Lung (tissue), 12 donors: Measurements from ENCODE around the gene KRTAP4-12. TPM values are rescaled to one million over a fixed set of nuclear protein-coding genes. Genes with fewer than 3 reads are reported as not detected.

Experiments
- ATAC-seq: fragments of 200-7000 bp; cut with Tn5 transposase; one replicate; pipeline ENCODE4 v1.9.1; 2020; ENCODE audit warnings: moderate number of reproducible peaks; ENCODE audit not compliant: insufficient read depth, low FRiP score
- DNase-seq, 3 donors: peaks; one replicate each; pipeline ENCODE4 v3.0.0-alpha.2; 2013 to 2017
- H3K27ac ChIP-seq, 2 donors: one replicate each; pipeline ENCODE4 v1.5.1; 2013; ENCODE audit warnings: mild to moderate bottlenecking in 2 of 2, moderate library complexity in 2 of 2, control low read depth in 1 of 2, inconsistent platforms in 1 of 2, low read depth in 1 of 2, low read length in 1 of 2
- H3K27me3 ChIP-seq, 3 donors: one replicate each; pipeline ENCODE4 v1.5.1; 2013; ENCODE audit warnings: low read length in 2 of 3; ENCODE audit not compliant: control insufficient read depth in 3 of 3, insufficient read depth in 3 of 3
- H3K36me3 ChIP-seq, 4 donors: one replicate each; pipeline ENCODE4 v1.5.1; 2013; ENCODE audit warnings: low read length in 4 of 4, mild to moderate bottlenecking in 1 of 4, moderate library complexity in 1 of 4; ENCODE audit not compliant: control insufficient read depth in 4 of 4, insufficient read depth in 4 of 4
- H3K4me1 ChIP-seq, 5 donors: one replicate each; pipeline ENCODE4 v1.5.1; 2013; ENCODE audit warnings: low read length in 5 of 5, mild to moderate bottlenecking in 2 of 5, moderate library complexity in 1 of 5; ENCODE audit not compliant: control insufficient read depth in 5 of 5, insufficient read depth in 5 of 5
- H3K4me3 ChIP-seq: one replicate; pipeline ENCODE4 v1.5.1; 2013; ENCODE audit warnings: mild to moderate bottlenecking, control low read depth, moderate library complexity
- H3K9ac ChIP-seq, 2 donors: one replicate each; pipeline ENCODE4 v1.5.1; 2013; ENCODE audit warnings: low read length in 2 of 2, control low read depth in 1 of 2; ENCODE audit not compliant: insufficient read depth in 1 of 2
- H3K9me3 ChIP-seq, 4 donors: one replicate each; pipeline ENCODE4 v1.5.1; 2013; ENCODE audit warnings: low read length in 3 of 4, mild to moderate bottlenecking in 1 of 4, moderate library complexity in 1 of 4; ENCODE audit not compliant: control insufficient read depth in 4 of 4, insufficient read depth in 3 of 4
- WGBS, 2 donors: extraction: QIAGEN DNeasy Blood & Tissue Kit; methylation state at CpG; one replicate each; pipeline ENCODE4 v1.1.7; 2013; 5-methylcytosine and 5-hydroxymethylcytosine counted together
- polyA plus RNA-seq, 2 donors: library from polyadenylated mRNA; stranded (reverse); fragments of 200-250 nt; gene quantifications; one replicate each; pipeline ENCODE4 v1.2.1, GENCODE V29; 2013
- total RNA-seq, 2 donors: library from RNA; depleted of rRNA in 1 of 2; stranded (reverse); fragments of >200 nt in 1 of 2; gene quantifications; one replicate each; pipeline ENCODE4 v1.2.1, GENCODE V29; 2014 to 2021
- TF ChIP-seq, protein P1 (sequence below): IDR thresholded peaks from 2 replicates; pipeline ENCODE4 v1.5.1; 2012; ENCODE audit warnings: mild to moderate bottlenecking; ENCODE audit errors: control extremely low read depth, extremely low read depth
- donor health status: control.
- donor health status: control.
- donor health status: Bipolar disorder and iron deficiency.
- donor health status: healthy.
- donor health status: DM: yes; HTN: yes; CAD: no.

The KRTAP4-12 gene
- total and polyA plus RNA-seq, 4 donors, result not detected

DNA sequence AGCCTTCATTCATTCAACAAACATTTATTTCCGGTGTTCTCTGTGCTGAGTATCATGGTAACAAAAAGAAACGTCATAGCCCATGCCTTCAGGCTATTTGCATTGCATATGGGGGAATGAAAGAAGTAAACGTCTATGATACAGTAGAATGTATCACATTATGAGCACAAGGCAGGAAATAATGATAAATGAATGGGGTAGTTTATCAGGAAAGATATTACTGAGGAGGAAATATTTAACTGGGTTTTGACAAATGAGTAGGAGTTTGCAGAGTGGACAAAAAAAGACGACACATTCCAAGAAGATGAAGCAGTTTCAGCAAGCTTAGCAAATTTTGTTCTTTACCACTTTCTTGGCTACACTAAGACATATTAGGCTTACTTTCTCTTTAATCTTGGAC, 41.4 kb downstream of the KRTAP4-12 start:
- H3K4me1 ChIP-seq, result no peaks in the 10 kb centered on the region
- H3K27ac ChIP-seq, result no peak overlapping the region
- no peaks in the 10 kb centered on the region for H3K36me3 ChIP-seq
- no peak for DNase-seq
- H3K27me3 ChIP-seq, result no peaks in the 10 kb centered on the region
- TF ChIP-seq, protein P1, sequence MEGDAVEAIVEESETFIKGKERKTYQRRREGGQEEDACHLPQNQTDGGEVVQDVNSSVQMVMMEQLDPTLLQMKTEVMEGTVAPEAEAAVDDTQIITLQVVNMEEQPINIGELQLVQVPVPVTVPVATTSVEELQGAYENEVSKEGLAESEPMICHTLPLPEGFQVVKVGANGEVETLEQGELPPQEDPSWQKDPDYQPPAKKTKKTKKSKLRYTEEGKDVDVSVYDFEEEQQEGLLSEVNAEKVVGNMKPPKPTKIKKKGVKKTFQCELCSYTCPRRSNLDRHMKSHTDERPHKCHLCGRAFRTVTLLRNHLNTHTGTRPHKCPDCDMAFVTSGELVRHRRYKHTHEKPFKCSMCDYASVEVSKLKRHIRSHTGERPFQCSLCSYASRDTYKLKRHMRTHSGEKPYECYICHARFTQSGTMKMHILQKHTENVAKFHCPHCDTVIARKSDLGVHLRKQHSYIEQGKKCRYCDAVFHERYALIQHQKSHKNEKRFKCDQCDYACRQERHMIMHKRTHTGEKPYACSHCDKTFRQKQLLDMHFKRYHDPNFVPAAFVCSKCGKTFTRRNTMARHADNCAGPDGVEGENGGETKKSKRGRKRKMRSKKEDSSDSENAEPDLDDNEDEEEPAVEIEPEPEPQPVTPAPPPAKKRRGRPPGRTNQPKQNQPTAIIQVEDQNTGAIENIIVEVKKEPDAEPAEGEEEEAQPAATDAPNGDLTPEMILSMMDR, result no peak
- no peak overlapping the region for H3K9ac ChIP-seq
- 49 to 67% methylated on average over 4 of the region's 4 CpGs for WGBS, 2 donors
- no peak for ATAC-seq
- no peaks in the 10 kb centered on the region for H3K9me3 ChIP-seq
- H3K4me3 ChIP-seq, result no peak overlapping the region

- H3K9me3 ChIP-seq, result peaks cover 0 to 2% (median 0%) of the 10 kb centered on the region in 4 donors
- no peak for ATAC-seq
- TF ChIP-seq, protein P1, result no peak
- H3K27me3 ChIP-seq, result peaks cover 0 to 3% (median 0%) of the 10 kb centered on the region in 3 donors
- H3K36me3 ChIP-seq, result no peaks in the 10 kb centered on the region
- H3K4me3 ChIP-seq, result no peak overlapping the region
- DNase-seq, result no peak
- no peaks in the 10 kb centered on the region for H3K4me1 ChIP-seq
- no peak overlapping the region for H3K9ac ChIP-seq
- no peak overlapping the region for H3K27ac ChIP-seq
These were observed 47.2 kb downstream of the KRTAP4-12 start for GRCh38 chr17:41076788-41077187.

- Histone ChIP-seq H3K4me3 (no peak overlapping the region), H3K9ac (no peak overlapping the region), H3K27me3 (peaks cover 0 to 3% (median 0%) of the 10 kb centered on the region in 3 donors), H3K27ac (no peak overlapping the region), H3K4me1 (no peaks in the 10 kb centered on the region), H3K9me3 (peaks cover 0 to 3% (median 0%) of the 10 kb centered on the region in 4 donors), H3K36me3 (no peaks in the 10 kb centered on the region)
- TF ChIP-seq, protein P1, result no peak
- ATAC-seq (no peak), DNase-seq (no peak)
- 91 to 93% methylated on average over 2 of the region's 2 CpGs for WGBS, 2 donors
These were observed 50.3 kb downstream of the KRTAP4-12 start for GRCh38 chr17:41073676-41074075.

Other genes starting within 250 kb of the KRTAP4-12 start
Only the 30 nearest of the 39 such genes appear.
- not detected for gene KRT40, start 139.9 kb downstream of the KRTAP4-12 start, total RNA-seq
- under 1 TPM; 0.09 to 0.31 TPM for gene KRT40, start 139.9 kb downstream of the KRTAP4-12 start, polyA plus RNA-seq
- not detected for gene KRTAP3-3, start 130.0 kb downstream of the KRTAP4-12 start, total RNA-seq
- not detected for gene KRTAP3-3, start 130.0 kb downstream of the KRTAP4-12 start, polyA plus RNA-seq
- not detected for gene KRTAP3-2, start 124.3 kb downstream of the KRTAP4-12 start, total RNA-seq
- gene KRTAP3-2, start 124.3 kb downstream of the KRTAP4-12 start, polyA plus RNA-seq, result under 1 TPM in 1 of 2 donors, not detected in 1; 0.94 TPM
- not detected for gene KRTAP3-1, start 115.1 kb downstream of the KRTAP4-12 start, total RNA-seq
- gene KRTAP3-1, start 115.1 kb downstream of the KRTAP4-12 start, polyA plus RNA-seq, result not detected
- gene KRTAP1-5, start 97.0 kb downstream of the KRTAP4-12 start, total RNA-seq, result not detected
- gene KRTAP1-5, start 97.0 kb downstream of the KRTAP4-12 start, polyA plus RNA-seq, result not detected
- not detected for gene KRTAP1-4, start 94.0 kb downstream of the KRTAP4-12 start, total RNA-seq
- gene KRTAP1-4, start 94.0 kb downstream of the KRTAP4-12 start, polyA plus RNA-seq, result not detected
- gene KRTAP1-3, start 89.3 kb downstream of the KRTAP4-12 start, total RNA-seq, result not detected
- not detected for gene KRTAP1-3, start 89.3 kb downstream of the KRTAP4-12 start, polyA plus RNA-seq
- not detected for gene KRTAP1-1, start 82.7 kb downstream of the KRTAP4-12 start, total RNA-seq
- gene KRTAP1-1, start 82.7 kb downstream of the KRTAP4-12 start, polyA plus RNA-seq, result not detected
- gene KRTAP2-1, start 76.9 kb downstream of the KRTAP4-12 start, total RNA-seq, result not detected
- not detected for gene KRTAP2-1, start 76.9 kb downstream of the KRTAP4-12 start, polyA plus RNA-seq
- gene KRTAP2-2, start 69.0 kb downstream of the KRTAP4-12 start, total RNA-seq, result not detected
- not detected for gene KRTAP2-2, start 69.0 kb downstream of the KRTAP4-12 start, polyA plus RNA-seq
- gene KRTAP2-3, start 64.1 kb downstream of the KRTAP4-12 start, total RNA-seq, result not detected
- not detected for gene KRTAP2-3, start 64.1 kb downstream of the KRTAP4-12 start, polyA plus RNA-seq
- not detected for gene KRTAP2-4, start 58.3 kb downstream of the KRTAP4-12 start, total RNA-seq
- not detected for gene KRTAP2-4, start 58.3 kb downstream of the KRTAP4-12 start, polyA plus RNA-seq
- gene KRTAP4-7, start 40.0 kb downstream of the KRTAP4-12 start, total RNA-seq, result not detected
- gene KRTAP4-7, start 40.0 kb downstream of the KRTAP4-12 start, polyA plus RNA-seq, result not detected
- not detected for gene KRTAP4-8, start 26.0 kb downstream of the KRTAP4-12 start, total RNA-seq
- not detected for gene KRTAP4-8, start 26.0 kb downstream of the KRTAP4-12 start, polyA plus RNA-seq
- not detected for gene KRTAP4-16, start 22.0 kb downstream of the KRTAP4-12 start, total RNA-seq
- not detected for gene KRTAP4-16, start 22.0 kb downstream of the KRTAP4-12 start, polyA plus RNA-seq
- not detected for gene KRTAP4-9, start 18.8 kb downstream of the KRTAP4-12 start, total RNA-seq
- gene KRTAP4-9, start 18.8 kb downstream of the KRTAP4-12 start, polyA plus RNA-seq, result not detected
- gene KRTAP4-11, start 5.8 kb downstream of the KRTAP4-12 start, total RNA-seq, result under 1 TPM in 1 of 2 donors, not detected in 1; 0.34 TPM
- not detected for gene KRTAP4-11, start 5.8 kb downstream of the KRTAP4-12 start, polyA plus RNA-seq
- not detected for gene KRTAP4-6, start 16.4 kb upstream of the KRTAP4-12 start, total RNA-seq
- gene KRTAP4-6, start 16.4 kb upstream of the KRTAP4-12 start, polyA plus RNA-seq, result not detected
- not detected for gene KRTAP4-5, start 25.6 kb upstream of the KRTAP4-12 start, total RNA-seq
- gene KRTAP4-5, start 25.6 kb upstream of the KRTAP4-12 start, polyA plus RNA-seq, result not detected
- not detected for gene KRTAP4-4, start 36.6 kb upstream of the KRTAP4-12 start, total RNA-seq
- not detected for gene KRTAP4-4, start 36.6 kb upstream of the KRTAP4-12 start, polyA plus RNA-seq
- gene KRTAP4-3, start 44.0 kb upstream of the KRTAP4-12 start, total RNA-seq, result not detected
- not detected for gene KRTAP4-3, start 44.0 kb upstream of the KRTAP4-12 start, polyA plus RNA-seq
- gene KRTAP4-2, start 54.0 kb upstream of the KRTAP4-12 start, total RNA-seq, result not detected
- gene KRTAP4-2, start 54.0 kb upstream of the KRTAP4-12 start, polyA plus RNA-seq, result not detected
- gene KRTAP4-1, start 60.7 kb upstream of the KRTAP4-12 start, total RNA-seq, result not detected
- gene KRTAP4-1, start 60.7 kb upstream of the KRTAP4-12 start, polyA plus RNA-seq, result not detected
- not detected for gene KRTAP9-1, start 65.7 kb upstream of the KRTAP4-12 start, total RNA-seq
- gene KRTAP9-1, start 65.7 kb upstream of the KRTAP4-12 start, polyA plus RNA-seq, result not detected
- gene KRTAP9-2, start 102.5 kb upstream of the KRTAP4-12 start, total RNA-seq, result not detected
- gene KRTAP9-2, start 102.5 kb upstream of the KRTAP4-12 start, polyA plus RNA-seq, result not detected
- not detected for gene KRTAP9-3, start 108.3 kb upstream of the KRTAP4-12 start, total RNA-seq
- gene KRTAP9-3, start 108.3 kb upstream of the KRTAP4-12 start, polyA plus RNA-seq, result not detected
- not detected for gene KRTAP9-8, start 113.8 kb upstream of the KRTAP4-12 start, total RNA-seq
- not detected for gene KRTAP9-8, start 113.8 kb upstream of the KRTAP4-12 start, polyA plus RNA-seq
- not detected for gene KRTAP9-4, start 125.5 kb upstream of the KRTAP4-12 start, total RNA-seq
- not detected for gene KRTAP9-4, start 125.5 kb upstream of the KRTAP4-12 start, polyA plus RNA-seq
- gene KRTAP9-9, start 131.2 kb upstream of the KRTAP4-12 start, total RNA-seq, result not detected
- gene KRTAP9-9, start 131.2 kb upstream of the KRTAP4-12 start, polyA plus RNA-seq, result not detected
- not detected for gene KRTAP9-6, start 141.2 kb upstream of the KRTAP4-12 start, total RNA-seq
- gene KRTAP9-6, start 141.2 kb upstream of the KRTAP4-12 start, polyA plus RNA-seq, result not detected